ELR (cell line): Measurements from ENCODE around the gene SLC16A7.
"Not testable (repeated sequence)": the region's sequence is repeated elsewhere in the genome, so short reads cannot be mapped to it uniquely, and the experiment has no call there.

ENCODE experiments used
- DNase-seq: peaks from one replicate; pipeline ENCODE4 v3.0.0-alpha.2; 2015; ENCODE audit warnings: low read depth

SLC16A7 gene, protein sequence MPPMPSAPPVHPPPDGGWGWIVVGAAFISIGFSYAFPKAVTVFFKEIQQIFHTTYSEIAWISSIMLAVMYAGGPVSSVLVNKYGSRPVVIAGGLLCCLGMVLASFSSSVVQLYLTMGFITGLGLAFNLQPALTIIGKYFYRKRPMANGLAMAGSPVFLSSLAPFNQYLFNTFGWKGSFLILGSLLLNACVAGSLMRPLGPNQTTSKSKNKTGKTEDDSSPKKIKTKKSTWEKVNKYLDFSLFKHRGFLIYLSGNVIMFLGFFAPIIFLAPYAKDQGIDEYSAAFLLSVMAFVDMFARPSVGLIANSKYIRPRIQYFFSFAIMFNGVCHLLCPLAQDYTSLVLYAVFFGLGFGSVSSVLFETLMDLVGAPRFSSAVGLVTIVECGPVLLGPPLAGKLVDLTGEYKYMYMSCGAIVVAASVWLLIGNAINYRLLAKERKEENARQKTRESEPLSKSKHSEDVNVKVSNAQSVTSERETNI

GRCh38 chr12:59595883-59596540 is at the start of gene SLC16A7:
Gene SLC16A7, plus strand, starts transcription at chr12:59596029. Its CDS starts 108,773 bp downstream, at chr12:59704802.
- DNase-seq = peak; percentile 92

GRCh38 chr12:59548930-59549329 is 46.9 kb upstream of the SLC16A7 start:
- no peak for DNase-seq

GRCh38 chr12:59559696-59560095 is 36.1 kb upstream of the SLC16A7 start:
- DNase-seq = no peak

DNA sequence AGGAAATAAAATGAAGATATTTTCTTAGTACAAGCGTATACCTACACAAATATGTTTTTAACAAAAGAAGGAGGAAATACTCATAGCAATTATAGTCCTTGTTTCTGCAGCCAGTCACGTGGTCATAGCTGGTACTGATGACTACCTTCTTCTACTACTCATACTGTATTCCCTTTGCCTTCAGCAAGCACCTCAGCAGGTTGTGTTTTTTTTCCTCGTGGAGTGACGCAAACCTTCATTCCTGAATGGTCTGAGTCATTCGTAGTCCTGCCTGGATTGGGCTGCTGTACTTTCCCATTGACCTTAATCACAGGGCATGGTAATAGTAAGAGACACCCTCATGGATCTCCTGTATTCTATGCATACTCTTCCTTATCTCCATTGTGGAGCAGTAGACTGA is 25.7 kb upstream of the SLC16A7 start:
- DNase-seq = peak; percentile 72

- no peak for DNase-seq
Measured at GRCh38 chr12:59574406-59574805, 21.4 kb upstream of the SLC16A7 start.

GRCh38 chr12:59575826-59576225 is 20.0 kb upstream of the SLC16A7 start:
- no peak for DNase-seq

DNA sequence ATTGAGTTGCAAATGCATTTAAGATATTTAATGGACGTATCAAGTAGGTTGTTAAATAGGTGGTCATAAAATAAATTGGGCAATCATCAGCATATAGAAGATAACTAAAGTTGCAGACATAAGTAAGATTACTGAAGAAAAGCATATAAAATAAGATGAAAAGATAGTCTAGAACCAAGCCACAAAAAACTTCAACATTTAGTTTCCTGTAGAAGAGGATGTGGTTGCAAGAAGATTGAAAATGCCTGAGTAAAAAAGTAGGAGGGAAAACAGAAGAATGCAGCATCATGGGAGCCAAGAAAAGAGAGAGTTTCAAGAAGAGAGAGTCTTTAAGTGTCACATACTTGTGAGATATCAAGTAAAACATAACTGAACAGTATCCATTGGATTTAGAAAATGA is 17.6 kb upstream of the SLC16A7 start:
- DNase-seq = no peak

- DNase-seq = no peak
Measured at GRCh38 chr12:59579631-59580030, 16.2 kb upstream of the SLC16A7 start.

GRCh38 chr12:59580050-59580449 is 15.8 kb upstream of the SLC16A7 start:
- no peak for DNase-seq

- DNase-seq = no peak
Measured at GRCh38 chr12:59583003-59583712, 12.7 kb upstream of the SLC16A7 start.

DNA sequence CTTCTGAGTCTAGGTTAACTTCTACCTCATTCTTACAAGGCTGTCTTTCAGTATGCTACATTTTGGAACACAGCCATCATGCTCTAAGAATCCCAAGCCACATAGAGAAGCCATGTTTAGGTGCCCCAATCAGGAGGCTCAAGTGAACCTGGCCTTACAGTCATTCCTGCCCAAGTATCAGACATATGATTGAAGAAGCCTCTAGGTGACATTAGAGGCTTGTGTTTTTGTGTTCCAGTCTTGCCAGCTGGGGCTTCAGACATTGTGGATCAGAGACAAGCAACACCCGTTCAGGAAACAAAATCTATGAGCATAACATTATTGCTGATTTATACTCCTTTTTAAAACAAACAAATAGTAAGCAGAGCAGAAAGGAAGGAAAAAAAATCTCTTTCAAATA is 8.1 kb upstream of the SLC16A7 start:
- no peak for DNase-seq

DNA sequence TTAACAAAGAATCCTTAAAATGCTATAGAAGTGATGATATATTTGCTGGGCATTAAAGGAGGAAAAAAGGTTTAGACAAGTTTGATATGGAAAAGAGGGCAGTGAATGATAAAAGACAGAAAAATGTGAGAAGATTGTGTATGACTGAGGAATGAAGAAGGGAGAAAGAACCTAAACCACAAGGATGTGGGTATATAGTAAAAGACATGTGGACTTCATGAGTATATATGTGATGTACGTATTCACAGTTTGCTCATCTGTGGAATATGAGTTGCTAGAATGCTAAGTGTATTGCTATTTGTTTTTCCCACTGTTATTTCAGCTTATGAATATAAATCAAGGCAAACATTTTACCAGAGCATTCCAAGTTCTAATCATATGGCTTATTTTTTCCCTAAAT is 2.1 kb upstream of the SLC16A7 start:
- DNase-seq = peak; percentile 8

- no peak for DNase-seq
Measured at GRCh38 chr12:59594943-59595500, 807 bp upstream of the SLC16A7 start.

- DNase-seq = no peak
Measured at GRCh38 chr12:59595565-59595882, 305 bp upstream of the SLC16A7 start.

DNA sequence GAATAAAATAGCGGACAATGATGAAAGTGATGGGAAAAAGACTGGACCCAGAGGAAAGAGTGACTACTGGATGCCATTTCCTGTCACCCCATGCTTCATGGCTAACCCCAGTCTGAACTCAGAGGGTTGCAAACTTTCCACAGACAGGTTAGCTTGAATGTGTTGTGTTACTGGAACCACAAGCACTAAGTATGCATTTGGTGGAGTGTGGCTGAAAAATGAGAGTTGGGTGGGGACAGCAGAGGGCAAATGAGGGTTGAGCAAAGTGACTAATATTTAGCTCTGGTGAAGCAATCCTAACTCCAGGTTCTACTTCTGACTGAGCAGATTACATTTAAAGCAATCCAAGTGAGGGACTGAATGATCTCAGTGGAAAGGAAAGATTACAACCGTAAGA is 1.6 kb downstream of the SLC16A7 start:
- DNase-seq = peak; percentile 89

- no peak for DNase-seq
Measured at GRCh38 chr12:59600171-59600570, 4.3 kb downstream of the SLC16A7 start.

DNA sequence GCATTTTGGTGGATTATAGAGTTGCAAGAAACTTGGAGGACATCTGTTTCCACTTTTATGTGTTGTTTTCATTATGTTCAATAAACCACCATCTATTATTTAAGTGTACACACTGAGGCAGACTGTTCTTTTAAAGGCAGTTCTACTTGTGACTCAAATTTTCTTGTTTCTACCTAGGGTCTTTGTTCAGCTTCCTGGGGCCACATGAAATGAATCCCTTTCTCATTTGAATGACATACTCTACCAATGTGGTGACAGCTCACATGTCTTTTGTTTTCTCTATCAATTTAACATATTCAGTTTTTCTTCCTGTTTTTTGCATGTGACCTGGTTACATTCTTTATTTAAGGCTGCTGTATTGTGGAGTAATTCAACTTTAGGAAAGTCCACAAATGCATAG is 7.9 kb downstream of the SLC16A7 start:
- no peak for DNase-seq

DNA sequence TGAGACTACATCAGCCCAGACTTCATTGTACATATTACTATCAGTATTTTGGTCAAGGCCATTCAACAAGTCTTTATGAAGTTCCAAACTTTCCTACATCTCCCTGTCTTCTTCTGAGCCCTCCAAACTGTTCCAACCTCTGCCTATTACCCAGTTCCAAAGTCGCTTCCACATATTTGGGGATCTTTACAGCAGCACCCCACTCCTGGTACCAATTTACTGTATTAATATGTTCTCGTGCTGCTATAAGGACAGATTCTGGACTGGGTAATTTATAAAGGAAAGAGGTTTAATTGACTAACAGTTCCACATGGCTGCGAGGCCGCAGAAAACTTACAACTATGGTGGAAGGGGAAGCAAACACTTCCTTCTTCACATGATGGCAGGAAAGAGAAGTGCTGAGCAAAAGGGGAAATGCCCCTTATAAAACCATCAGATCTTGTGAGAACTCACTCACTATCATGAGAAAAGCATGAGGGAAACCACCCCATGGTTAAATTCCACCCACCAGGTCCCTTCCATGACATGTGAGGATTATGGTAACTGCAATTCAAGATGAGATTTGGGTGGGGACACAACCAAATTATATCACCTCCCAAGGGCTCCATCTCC is 17.1 kb downstream of the SLC16A7 start:
- not testable (repeated sequence) for DNase-seq

- DNase-seq = no peak
Measured at GRCh38 chr12:59615392-59616165, 19.8 kb downstream of the SLC16A7 start.

GRCh38 chr12:59619461-59620240 is 23.8 kb downstream of the SLC16A7 start:
- DNase-seq = no peak

DNA sequence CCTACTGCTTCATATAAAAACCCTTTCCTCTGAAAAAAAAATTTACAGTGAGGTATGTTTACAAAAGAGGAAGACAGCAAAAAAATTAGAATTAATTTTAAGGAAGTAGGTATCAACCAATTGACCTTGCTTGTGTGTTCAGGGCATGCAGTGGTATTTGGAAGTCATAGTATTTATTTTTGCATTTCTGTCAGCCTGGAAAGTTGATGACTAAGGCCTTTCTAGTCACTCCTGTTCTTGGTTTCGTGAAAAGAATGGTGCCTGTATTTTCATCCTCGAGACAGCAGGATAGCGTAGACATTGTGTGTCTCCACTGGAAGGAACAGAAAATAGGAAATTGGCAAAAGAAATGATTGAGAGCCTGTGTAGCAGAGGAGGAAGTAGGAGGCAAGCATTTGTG is 24.5 kb downstream of the SLC16A7 start:
- no peak for DNase-seq
